Fibroblast of peridontal ligament (primary cell): ENCODE measurements around the gene REXO1.

ENCODE experiments used
- DNase-seq: peaks from one replicate; pipeline ENCODE4 v3.0.0-alpha.2; 2010; ENCODE audit errors: extremely low read depth

The REXO1 gene

GRCh38 chr19:1828279-1829238 is 19.7 kb downstream of the REXO1 start:
- no peak for DNase-seq

DNA sequence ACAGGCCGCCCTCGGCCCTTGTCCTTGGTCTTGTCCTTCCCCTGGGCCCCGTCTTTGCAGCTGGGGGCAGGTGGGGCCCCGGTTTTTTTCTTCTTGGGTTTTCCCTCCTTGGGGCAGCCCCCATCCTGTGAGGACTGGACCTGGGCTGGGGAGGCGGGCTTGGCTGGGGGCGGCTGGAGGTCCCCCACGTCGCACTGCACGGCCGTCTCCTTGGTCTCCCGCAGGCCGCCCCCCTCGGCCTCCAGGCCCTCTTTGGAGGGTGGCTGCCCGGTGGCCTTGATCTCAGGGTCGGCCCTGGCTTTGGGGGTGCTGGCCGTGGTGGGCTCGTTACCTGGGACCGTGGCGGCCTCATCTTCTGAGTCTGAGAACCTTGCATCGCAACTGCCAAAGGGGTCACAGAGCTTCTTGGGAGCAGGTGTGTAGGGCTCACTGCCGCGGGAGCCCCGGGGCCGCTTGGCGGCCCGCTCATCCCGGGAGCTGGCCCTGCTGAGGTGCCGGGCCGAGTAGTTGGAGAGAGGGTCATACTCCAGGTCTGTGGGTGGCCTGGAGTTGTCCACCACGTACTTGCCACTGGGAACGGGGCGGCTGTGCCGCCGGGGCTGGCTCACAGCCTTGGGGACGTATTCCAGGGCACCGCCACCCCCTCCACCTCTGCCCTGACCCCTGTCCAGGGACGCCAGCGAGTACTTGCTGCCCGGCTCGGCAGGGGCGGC is 20.6 kb downstream of the REXO1 start:
- DNase-seq: no peak

DNA sequence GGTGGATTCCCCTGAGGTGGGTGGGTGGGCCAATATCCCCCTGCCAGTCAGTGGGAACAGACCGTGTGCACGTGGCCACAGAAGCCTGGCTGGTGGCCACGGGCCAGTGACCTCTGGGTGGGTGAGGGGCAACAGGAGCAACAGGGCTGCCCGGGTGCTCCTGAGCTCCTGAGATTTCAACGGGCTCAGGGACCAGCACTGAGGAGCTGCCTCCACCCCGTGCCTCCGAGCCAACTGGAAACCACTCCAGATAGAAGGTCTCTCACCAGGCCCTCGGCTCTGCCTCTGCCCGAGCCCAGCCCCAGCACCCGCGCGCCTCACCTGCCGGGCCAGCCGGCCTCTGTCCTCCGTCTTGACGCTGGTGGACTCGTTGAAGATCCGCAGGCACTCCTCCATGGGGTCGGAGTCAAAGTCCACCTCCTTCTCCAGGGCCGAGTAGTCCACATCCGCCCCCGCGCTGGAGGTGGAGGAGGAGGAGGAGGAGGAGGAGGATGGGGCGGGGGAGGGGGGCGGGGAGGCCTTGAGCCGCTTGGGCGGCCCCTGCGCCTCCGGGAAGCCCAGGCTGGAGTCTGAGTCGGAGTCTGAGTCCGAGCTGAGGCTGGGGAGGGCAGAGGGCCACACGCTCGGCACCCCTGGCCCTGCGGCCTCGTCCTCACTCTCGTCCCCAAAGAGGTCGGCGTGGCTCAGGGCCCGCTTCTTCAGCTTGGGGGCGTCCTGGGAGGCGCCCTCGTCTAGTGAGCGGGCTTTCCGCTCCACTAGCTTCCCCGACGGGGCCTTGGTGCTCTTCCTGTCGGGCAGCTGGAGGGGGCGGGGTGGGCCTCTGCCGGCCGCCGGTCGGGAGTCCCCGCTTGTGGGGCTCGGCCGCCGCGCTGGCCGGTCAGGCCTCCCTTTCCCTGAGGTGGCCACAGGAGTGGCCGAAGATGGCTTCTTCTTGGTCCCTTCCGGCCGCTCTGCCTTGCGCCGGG is 21.4 kb downstream of the REXO1 start:
- no peak for DNase-seq

- DNase-seq: peak; percentile 56
Observed at GRCh38 chr19:1825909-1826556, 22.2 kb downstream of the REXO1 start.

DNA sequence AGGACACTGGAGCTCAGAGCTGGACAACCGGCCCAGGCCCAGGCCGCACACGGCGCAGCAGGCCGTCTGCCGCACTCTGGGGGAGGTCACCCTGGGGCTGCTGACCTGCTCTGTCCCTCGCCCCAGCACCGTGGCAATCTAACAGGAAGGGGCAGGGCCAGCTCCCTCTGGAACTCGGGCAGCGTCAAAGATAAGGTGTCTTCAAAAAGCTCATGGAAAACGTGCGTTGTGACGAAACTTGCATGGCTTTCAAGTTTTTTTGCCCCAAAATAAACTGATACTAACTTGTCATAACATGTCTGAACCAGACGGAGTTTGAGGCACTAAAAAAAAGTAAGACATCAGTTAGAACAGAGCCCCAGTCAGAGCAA is 24.0 kb downstream of the REXO1 start:
- DNase-seq: no peak

DNA sequence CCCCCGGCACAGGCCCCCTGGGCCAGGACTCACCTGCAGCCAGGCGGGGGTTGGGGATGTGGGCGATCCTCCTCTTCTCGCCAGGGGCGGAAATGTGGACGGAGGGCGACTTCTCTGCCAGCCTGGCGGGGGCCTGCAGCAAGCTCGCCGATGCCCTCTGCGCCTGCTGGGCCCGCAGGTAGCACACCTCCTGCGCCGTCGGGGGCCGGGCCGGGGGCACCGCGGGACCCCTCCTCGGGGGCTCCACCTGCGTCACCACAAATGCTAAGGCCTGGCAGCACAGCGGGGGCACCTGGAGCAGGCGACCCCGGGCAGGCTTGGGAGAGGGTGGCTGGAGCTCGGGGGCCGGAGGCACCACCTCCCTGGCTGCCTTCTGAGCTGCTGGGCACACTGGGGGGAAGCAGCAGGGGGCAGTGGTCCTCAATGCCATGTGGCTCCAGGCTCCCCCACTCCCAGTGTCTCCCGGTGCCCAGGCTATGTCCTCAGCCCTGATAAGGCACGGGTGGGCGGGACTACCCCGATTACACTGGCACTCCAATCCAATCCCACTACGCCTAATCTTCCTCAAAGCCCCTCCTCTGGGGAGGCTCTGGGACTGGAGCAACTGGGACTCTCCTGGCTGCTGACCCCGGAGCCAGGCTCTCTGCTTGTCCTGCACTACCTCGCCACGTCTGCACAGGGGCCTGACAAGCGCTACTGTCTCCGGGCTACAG is 24.6 kb downstream of the REXO1 start:
- DNase-seq: no peak

DNA sequence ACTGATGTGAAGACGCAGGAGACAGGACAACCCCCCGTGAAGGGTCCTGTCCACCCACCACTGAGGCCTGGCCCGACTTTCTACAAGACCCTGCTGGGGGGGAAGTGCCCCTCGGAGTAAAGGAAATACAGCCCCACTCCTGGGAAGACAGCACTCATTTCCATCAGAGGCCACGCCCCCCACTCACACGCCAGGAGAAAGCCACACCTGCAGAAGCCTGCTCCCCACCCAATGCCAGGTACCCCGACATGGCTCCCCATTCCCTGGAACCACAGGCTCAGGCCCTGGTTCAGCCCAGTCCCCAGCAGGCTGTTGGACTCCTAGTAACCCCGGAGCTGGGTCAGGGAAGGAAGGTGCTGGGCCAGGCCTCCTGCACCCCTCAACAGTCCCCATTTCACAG is 25.3 kb downstream of the REXO1 start:
- no peak for DNase-seq

DNA sequence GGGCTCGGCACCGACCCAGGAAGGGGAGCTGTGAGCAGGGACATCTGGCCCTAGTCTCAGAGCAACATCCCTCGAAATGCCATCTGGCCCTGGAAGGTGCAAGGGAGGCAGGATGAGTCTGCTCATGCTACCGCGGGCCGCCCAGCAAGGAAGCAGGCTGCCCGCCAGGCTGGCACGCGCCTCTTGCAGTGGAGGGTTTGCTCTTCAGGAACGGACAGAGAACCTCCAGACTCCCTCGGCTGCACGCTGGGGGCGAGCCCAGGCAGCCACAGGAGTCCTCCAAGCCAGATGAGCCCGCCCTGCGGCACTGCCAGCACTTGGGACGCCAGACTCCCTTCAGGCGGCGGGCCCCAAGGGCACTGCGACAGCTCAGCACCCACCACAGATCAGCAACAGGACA is 26.1 kb downstream of the REXO1 start:
- DNase-seq: no peak

DNA sequence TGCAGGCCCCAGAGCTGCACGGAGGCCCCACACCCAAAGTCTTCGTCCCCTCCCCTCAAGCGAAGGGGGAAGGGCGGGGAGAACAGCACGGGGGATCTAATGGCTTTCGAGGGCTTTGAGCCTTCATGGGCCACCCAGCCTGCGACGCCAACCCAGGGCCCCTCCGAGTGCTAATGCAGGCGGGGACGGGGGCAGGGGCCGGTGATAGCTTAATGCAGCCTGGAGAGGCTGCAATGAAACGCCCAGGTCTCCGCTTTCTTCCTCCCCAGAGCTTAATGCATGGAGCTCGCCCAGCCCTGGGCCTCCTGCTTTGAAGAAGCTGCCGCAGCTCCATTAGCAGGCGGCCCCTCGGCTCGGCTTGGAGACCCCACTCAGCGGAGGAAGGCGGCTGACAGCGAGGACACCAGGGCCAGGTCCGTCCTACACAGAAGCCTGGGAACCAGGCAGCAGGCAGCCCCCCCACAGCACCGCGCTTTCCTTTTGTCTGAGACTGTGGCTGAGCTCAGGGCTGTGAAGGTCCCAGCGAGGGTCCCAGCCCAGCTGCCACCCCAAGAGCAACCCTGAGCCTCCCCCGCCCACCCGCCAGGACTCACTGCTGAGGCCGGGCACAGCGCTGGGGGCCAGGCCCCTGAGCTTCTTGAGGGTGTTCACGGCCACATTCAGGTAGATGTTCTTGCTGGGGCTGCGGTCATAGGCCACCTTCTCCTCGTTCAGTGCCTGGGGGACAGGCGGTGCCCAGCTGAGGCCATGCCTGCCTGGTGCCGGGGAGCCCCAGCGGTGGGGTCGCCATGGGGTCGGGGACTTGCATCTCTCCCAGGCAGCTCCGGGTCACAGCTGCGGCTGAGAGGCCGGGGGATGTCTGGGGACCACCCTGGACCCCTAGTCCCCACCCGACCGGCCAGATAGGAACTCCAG is 28.7 kb downstream of the REXO1 start:
- no peak for DNase-seq

- DNase-seq: no peak
Observed at GRCh38 chr19:1818549-1819195, 29.6 kb downstream of the REXO1 start.

DNA sequence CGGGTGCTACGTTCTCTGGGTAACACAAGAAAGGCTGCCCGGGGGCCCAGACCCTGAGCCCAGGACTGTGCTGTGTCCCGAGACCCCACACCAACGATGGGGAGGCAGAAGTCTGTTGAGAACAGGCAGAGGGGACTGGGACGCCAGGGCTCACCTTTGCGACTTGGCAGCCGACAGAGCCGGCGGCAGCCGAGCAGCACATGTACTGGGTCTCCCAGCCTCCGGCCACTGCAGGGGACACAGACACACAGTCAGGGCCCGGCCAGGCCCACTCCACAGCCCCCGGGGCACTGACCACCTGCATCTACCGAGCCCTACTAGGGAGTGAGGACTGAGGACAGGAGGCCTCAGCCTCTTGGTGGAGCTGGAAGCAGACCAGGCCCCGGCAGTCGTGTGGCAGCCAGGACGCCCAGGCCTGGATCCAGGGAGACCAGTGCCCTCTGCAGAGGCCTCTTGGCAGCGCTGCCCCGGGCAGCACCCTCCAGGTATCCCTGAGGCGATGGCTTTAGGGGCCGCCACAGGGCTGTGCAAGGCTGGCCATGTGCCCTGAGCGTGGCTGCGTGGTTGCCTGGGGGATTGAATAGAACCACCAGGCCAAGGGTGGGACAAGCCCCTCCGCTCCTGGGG is 30.6 kb downstream of the REXO1 start:
- DNase-seq: no peak

- no peak for DNase-seq
Observed at GRCh38 chr19:1816530-1817298, 31.6 kb downstream of the REXO1 start.

DNA sequence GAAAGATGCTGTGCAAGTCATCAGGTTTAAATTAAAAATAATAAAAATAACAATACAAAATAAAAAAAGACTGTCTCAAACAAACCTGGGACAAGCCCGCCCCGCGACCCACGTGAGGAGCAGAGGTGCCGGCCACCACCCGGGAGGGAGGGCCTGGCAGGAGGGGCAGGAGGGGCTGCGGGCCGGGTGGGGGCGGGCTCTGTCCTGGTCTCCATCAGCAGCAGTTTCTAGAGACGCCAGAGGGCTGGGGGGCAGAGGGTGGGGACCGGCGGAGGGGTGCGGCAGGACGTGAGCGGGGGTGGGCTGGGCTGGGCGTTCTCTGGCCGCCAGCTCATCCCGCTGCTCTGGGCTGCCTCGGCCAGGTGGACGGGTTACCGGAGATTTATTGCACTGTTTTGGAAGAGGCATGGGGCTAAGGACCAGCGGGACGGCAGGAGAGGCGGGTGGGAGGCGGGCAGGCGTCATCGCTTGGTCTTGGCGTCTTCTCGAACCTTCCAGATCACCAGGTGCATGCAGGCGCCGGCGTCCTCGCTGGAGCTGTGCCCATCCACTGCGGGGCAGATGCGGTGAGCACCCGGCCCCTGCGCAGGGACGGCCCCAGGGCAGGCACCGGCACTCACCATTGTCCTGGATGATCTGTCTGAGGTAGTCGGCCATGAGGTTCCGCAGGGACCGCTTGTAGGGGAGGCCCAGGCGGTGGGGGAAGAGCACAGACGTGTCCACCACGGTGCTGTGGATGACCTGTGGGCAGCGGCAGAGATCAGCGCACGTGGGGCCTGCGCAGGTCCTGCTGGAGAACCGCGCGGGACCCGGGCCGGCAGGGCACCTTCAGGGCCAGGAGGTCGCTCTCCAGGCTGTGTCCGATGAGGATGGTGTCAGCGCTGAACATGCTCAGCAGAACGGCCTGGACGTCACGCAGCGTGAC is 32.4 kb downstream of the REXO1 start:
- DNase-seq: no peak

- no peak for DNase-seq
Observed at GRCh38 chr19:1814833-1815604, 33.3 kb downstream of the REXO1 start.

DNA sequence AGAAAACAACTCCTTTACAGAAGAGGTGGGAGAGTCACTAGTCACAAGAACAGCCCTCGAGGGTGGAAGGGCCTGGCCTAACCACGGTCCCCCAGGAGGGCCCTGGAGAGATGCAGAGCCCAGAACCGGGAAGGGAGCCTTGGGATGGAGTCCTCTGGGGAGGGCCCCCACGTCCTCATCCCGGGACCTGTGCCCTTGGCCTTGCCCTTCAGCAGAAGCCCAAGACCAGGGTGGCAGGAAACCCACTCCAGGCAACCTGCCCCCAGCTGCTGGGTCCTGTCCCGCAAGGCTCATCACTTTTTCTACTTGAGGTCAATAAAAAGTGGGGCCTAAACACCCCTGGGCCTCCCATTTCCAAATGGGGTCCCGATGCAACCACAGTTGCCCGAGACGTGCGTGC is 33.9 kb downstream of the REXO1 start:
- no peak for DNase-seq
